Thyroid gland (tissue), 4 donors: ENCODE data around the gene SEC23IP. TPM values are rescaled to one million over a fixed set of nuclear protein-coding genes. Genes with fewer than 3 reads are reported as not detected.

Source experiments
- DNase-seq, 2 donors: peaks; one replicate each; pipeline ENCODE4 v3.0.0-alpha.2; 2019
- H3K27ac ChIP-seq, 3 donors: fragments of 200-600 bp; sonication (generic); 1 replicate in 2 of 3; 2 replicates in 1 of 3; pipeline ENCODE4 v1.5.1; 2016 to 2019; ENCODE audit warnings: mild to moderate bottlenecking in 1 of 3, moderate library complexity in 1 of 3
- H3K27me3 ChIP-seq: fragments of 200-600 bp; sonication (generic); one replicate; pipeline ENCODE4 v1.5.1; 2019
- H3K36me3 ChIP-seq, 2 donors: fragments of 200-600 bp; sonication (generic); one replicate each; pipeline ENCODE4 v1.5.1; 2016 to 2019
- H3K4me1 ChIP-seq, 2 donors: fragments of 200-600 bp; sonication (generic); one replicate each; pipeline ENCODE4 v1.5.1; 2017 to 2019
- H3K4me3 ChIP-seq, 3 donors: fragments of 200-600 bp; sonication (generic); replicated peaks in 1 of 3; 1 replicate in 2 of 3; 2 replicates in 1 of 3; pipeline ENCODE4 v1.5.1; 2016; ENCODE audit warnings: mild to moderate bottlenecking in 1 of 3
- H3K9me3 ChIP-seq: fragments of 200-600 bp; sonication (generic); one replicate; pipeline ENCODE4 v1.5.1; 2017
- CTCF ChIP-seq, 6 experiments: fragments of 200-600 bp in 3 of 6; fragments of 450-650 bp in 3 of 6; sonication (generic) in 3 of 6; IDR thresholded peaks; one replicate each; pipeline ENCODE4 v1.5.1; 2016 to 2019; ENCODE audit warnings: antibody characterized with exemption in 6 of 6, mild to moderate bottlenecking in 2 of 6, inconsistent platforms in 1 of 6, moderate library complexity in 1 of 6
- POLR2A ChIP-seq, 2 donors: fragments of 450-650 bp; IDR thresholded peaks; one replicate each; pipeline ENCODE4 v1.6.1; 2017; ENCODE audit warnings: antibody characterized with exemption in 2 of 2, mild to moderate bottlenecking in 2 of 2, moderate library complexity in 1 of 2
- WGBS, 2 donors: methylation state at CpG; one replicate each; pipeline ENCODE4 v1.1.5; 2017; 5-methylcytosine and 5-hydroxymethylcytosine counted together
- intact Hi-C: fragments of 100-400 bp; cut with DNase I; formaldehyde crosslinking; loops from one replicate; pipeline ENCODE4 v1.15.1; 2023
- total RNA-seq, 4 donors: library from RNA; depleted of rRNA; stranded (reverse); fragments of >200 nt; gene quantifications; one replicate each; pipeline ENCODE4 v1.2.3, GENCODE V29; 2016

Gene SEC23IP
- total RNA-seq, 4 donors from 2014 or later = 16.0 to 34.0 (median 32.7) TPM

GRCh38 chr10:119970963-119971362 is 78.4 kb downstream of the SEC23IP start:
- TF ChIP-seq POLR2A (IDR thresholded peaks at IDR 0.05) = no peak
- no peak for TF ChIP-seq CTCF (IDR thresholded peaks at IDR 0.05)
- no peak overlapping the region for H3K27ac ChIP-seq
- H3K27me3 ChIP-seq = no peaks in the 10 kb centered on the region
- H3K4me1 ChIP-seq = no peaks in the 10 kb centered on the region
- intact Hi-C loops = no loop called here
- H3K9me3 ChIP-seq = no peaks in the 10 kb centered on the region
- DNase-seq = no peak
- H3K4me3 ChIP-seq = no peak overlapping the region
- WGBS, 2 donors = 82 to 96% methylated on average over 1 of the region's 1 CpG
- H3K36me3 ChIP-seq = no peaks in the 10 kb centered on the region

GRCh38 chr10:119973281-119973680 is 80.8 kb downstream of the SEC23IP start:
- TF ChIP-seq POLR2A (IDR thresholded peaks at IDR 0.05) (no peak), CTCF (IDR thresholded peaks at IDR 0.05) (no peak)
- intact Hi-C loops = no loop called here
- DNase-seq = no peak
- H3K27ac ChIP-seq = no peak overlapping the region
- H3K27me3 ChIP-seq = no peaks in the 10 kb centered on the region
- no peaks in the 10 kb centered on the region for H3K4me1 ChIP-seq
- 67 to 68% methylated on average over 5 of the region's 5 CpGs for WGBS, 2 donors
- H3K4me3 ChIP-seq = no peak overlapping the region
- no peaks in the 10 kb centered on the region for H3K36me3 ChIP-seq
- H3K9me3 ChIP-seq = no peaks in the 10 kb centered on the region

GRCh38 chr10:119976421-119976820 is 83.9 kb downstream of the SEC23IP start:
- DNase-seq = no peak
- H3K27ac ChIP-seq = no peak overlapping the region
- no peaks in the 10 kb centered on the region for H3K27me3 ChIP-seq
- intact Hi-C loops = no loop called here
- no peak overlapping the region for H3K4me3 ChIP-seq
- no peaks in the 10 kb centered on the region for H3K36me3 ChIP-seq
- H3K4me1 ChIP-seq = no peaks in the 10 kb centered on the region
- TF ChIP-seq POLR2A (IDR thresholded peaks at IDR 0.05) (no peak), CTCF (IDR thresholded peaks at IDR 0.05) (no peak)
- H3K9me3 ChIP-seq = no peaks in the 10 kb centered on the region
- WGBS, 2 donors = 60 to 70% methylated on average over 3 of the region's 3 CpGs

- no peaks in the 10 kb centered on the region for H3K36me3 ChIP-seq
- no peak for DNase-seq
- no peaks in the 10 kb centered on the region for H3K4me1 ChIP-seq
- WGBS, 2 donors = 51 to 59% methylated on average over 5 of the region's 5 CpGs
- intact Hi-C loops = no loop called here
- no peak overlapping the region for H3K4me3 ChIP-seq
- no peak for TF ChIP-seq CTCF (IDR thresholded peaks at IDR 0.05)
- TF ChIP-seq POLR2A (IDR thresholded peaks at IDR 0.05) = no peak
- H3K9me3 ChIP-seq = no peaks in the 10 kb centered on the region
- no peaks in the 10 kb centered on the region for H3K27me3 ChIP-seq
- no peak overlapping the region for H3K27ac ChIP-seq
These were observed 88.6 kb downstream of the SEC23IP start for GRCh38 chr10:119980956-119981750.

GRCh38 chr10:119981826-119982225 is 89.3 kb downstream of the SEC23IP start:
- Histone ChIP-seq H3K4me1 (no peaks in the 10 kb centered on the region), H3K4me3 (no peak overlapping the region), H3K36me3 (no peaks in the 10 kb centered on the region), H3K27me3 (no peaks in the 10 kb centered on the region), H3K27ac (no peak overlapping the region), H3K9me3 (no peaks in the 10 kb centered on the region)
- no peak for DNase-seq
- TF ChIP-seq CTCF (IDR thresholded peaks at IDR 0.05) = no peak
- no peak for TF ChIP-seq POLR2A (IDR thresholded peaks at IDR 0.05)
- intact Hi-C loops = no loop called here
- 25 to 41% methylated on average over 1 of the region's 1 CpG for WGBS, 2 donors
